ENCODE measurements around the gene IGSF3.

DNA sequence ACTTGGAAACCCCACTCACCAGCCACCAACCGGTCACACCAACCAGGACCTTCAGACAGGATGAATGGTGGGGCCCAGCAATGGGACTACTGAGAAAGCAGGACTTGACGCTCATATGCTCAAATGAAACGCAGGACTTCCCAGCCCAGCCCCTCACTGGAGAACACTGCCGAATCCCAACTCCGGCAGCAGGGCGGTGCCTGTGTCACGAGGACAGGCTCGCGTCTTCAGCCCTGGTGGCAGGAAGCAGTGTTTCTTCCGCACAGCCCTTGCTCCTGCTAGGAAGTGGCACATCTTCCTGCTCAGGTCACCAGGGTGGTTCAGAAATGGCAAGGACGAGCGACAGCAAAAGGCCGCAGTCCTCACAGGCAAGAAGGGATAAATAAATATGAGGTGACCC is 135.6 kb downstream of the IGSF3 start:
- TF ChIP-seq, protein P1, sequence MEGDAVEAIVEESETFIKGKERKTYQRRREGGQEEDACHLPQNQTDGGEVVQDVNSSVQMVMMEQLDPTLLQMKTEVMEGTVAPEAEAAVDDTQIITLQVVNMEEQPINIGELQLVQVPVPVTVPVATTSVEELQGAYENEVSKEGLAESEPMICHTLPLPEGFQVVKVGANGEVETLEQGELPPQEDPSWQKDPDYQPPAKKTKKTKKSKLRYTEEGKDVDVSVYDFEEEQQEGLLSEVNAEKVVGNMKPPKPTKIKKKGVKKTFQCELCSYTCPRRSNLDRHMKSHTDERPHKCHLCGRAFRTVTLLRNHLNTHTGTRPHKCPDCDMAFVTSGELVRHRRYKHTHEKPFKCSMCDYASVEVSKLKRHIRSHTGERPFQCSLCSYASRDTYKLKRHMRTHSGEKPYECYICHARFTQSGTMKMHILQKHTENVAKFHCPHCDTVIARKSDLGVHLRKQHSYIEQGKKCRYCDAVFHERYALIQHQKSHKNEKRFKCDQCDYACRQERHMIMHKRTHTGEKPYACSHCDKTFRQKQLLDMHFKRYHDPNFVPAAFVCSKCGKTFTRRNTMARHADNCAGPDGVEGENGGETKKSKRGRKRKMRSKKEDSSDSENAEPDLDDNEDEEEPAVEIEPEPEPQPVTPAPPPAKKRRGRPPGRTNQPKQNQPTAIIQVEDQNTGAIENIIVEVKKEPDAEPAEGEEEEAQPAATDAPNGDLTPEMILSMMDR (IDR thresholded peaks at IDR 0.05) = no peak
- TF ChIP-seq POLR2A (IDR thresholded peaks at IDR 0.05) = no peak

Measured in Peyer's patch (tissue), 4 donors.